ENCODE results near the gene SLC35E4.

- TF ChIP-seq JUND (IDR thresholded peaks at IDR 0.05) (no peak), MAX (IDR thresholded peaks at IDR 0.05; ENCODE audit: low read depth) (no peak), CTCF (IDR thresholded peaks at IDR 0.05) (no peak), POLR2AphosphoS5 (IDR thresholded peaks at IDR 0.05; ENCODE audit: low read depth, low read length) (no peak), USF2 (IDR thresholded peaks at IDR 0.05; ENCODE audit: borderline replicate concordance, low read depth, low read length) (no peak), EZH2phosphoT487 (IDR thresholded peaks at IDR 0.05; ENCODE audit: borderline replicate concordance, low read depth) (no peak), CHD2 (IDR thresholded peaks at IDR 0.05; ENCODE audit: low read length, partially characterized antibody) (no peak), REST (IDR thresholded peaks at IDR 0.05; ENCODE audit: low read depth, low read length) (no peak), FOXJ3 (CRISPR knock-in tag; IDR thresholded peaks at IDR 0.05) (no peak), TAF1 (IDR thresholded peaks at IDR 0.05; ENCODE audit: borderline replicate concordance, low read depth, low read length) (no peak), GATA2 (CRISPR knock-in tag; IDR thresholded peaks at IDR 0.05) (no peak), IRF3 (IDR thresholded peaks at IDR 0.05; ENCODE audit: low read depth, low read length) (no peak), FOXM1 (IDR thresholded peaks at IDR 0.05; ENCODE audit: low read depth) (no peak)
Observed at GRCh38 chr22:30610299-30610698, 25.3 kb upstream of the SLC35E4 start.
